ENCODE results near the gene NFIC.

DNA sequence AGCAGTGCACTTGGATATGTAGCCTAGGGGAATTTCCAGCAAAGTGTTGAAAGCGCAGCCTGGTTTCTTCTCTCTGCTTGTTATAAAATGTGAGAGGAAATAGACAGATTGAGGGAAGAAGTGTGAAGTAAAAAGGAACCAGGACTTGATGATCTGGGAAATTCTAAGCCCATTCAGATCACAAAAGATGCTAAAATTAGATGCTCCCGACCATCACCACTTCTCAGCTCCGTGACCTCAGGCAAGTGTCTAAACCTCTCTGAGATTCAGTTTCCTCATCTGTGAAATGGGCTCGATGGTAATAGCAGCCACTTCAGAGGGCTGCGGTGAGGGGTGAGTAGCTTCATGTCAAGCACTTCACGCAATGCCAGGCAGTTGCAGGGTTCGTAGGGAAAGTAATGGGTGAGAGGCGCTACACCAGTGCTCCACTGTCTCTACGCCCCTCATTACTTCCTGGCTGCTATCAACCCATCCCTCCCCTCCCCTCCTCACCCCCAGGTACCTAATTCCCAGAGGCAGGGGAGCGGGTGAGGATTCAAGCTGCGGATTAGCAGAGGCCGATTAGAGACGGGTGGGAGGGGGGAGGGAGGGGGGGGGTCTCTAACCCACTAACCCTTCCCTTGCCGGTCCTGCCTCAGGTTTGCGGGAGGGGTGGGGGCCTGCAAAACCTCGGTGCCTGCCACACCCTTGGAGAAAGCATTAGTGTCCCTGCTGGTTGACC, 9.0 kb upstream of the NFIC start:
- TF ChIP-seq CTCF (conservative IDR thresholded peaks at IDR 0.05) (no peak), EZH2 (IDR thresholded peaks at IDR 0.05; ENCODE audit: low read depth) (no peak)
